OCI-LY1 (cell line): ENCODE results near the gene TUFT1.
A peak's percentile ranks its signal among the peaks of the same experiment; 100 is the strongest.

Experiments used
- H2AFZ ChIP-seq: fragments of 200-600 bp; sonication (generic), shearing (Covaris generic); 2 replicates; pipeline ENCODE4 v1.6.0; 2014; ENCODE audit warnings: antibody characterized with exemption, mild to moderate bottlenecking, low read length
- H3F3A ChIP-seq: fragments of 200-600 bp; sonication (generic), shearing (Covaris generic); 2 replicates; pipeline ENCODE4 v1.6.0; 2014; ENCODE audit warnings: mild to moderate bottlenecking, antibody characterized with exemption, low read length, moderate library complexity; ENCODE audit not compliant: insufficient read depth
- H3K27ac ChIP-seq: fragments of 200-600 bp; sonication (generic); 2 replicates; pipeline ENCODE4 v1.5.1; 2014; ENCODE audit warnings: low read length, mixed run types, mild to moderate bottlenecking, low read depth; ENCODE audit not compliant: poor library complexity, severe bottlenecking
- H3K27me3 ChIP-seq: fragments of 200-600 bp; sonication (generic); 2 replicates; pipeline ENCODE4 v1.6.0; 2014; ENCODE audit warnings: antibody characterized with exemption, mild to moderate bottlenecking, low read length, moderate library complexity; ENCODE audit not compliant: insufficient read depth
- H3K36me3 ChIP-seq: fragments of 200-600 bp; sonication (generic); 2 replicates; pipeline ENCODE4 v1.6.1; 2014; ENCODE audit warnings: mild to moderate bottlenecking, antibody characterized with exemption, low read length, moderate library complexity, mixed read lengths; ENCODE audit not compliant: insufficient read depth
- H3K4me1 ChIP-seq: fragments of 200-600 bp; sonication (generic); 2 replicates; pipeline ENCODE4 v1.5.1; 2014; ENCODE audit warnings: mild to moderate bottlenecking, low read length, moderate library complexity; ENCODE audit not compliant: insufficient read depth, severe bottlenecking
- H3K4me2 ChIP-seq: fragments of 200-600 bp; sonication (generic), shearing (Covaris generic); 2 replicates; pipeline ENCODE4 v1.6.1; 2014; ENCODE audit warnings: low read length
- H3K4me3 ChIP-seq: fragments of 200-600 bp; sonication (generic); 2 replicates; pipeline ENCODE4 v1.5.1; 2014; ENCODE audit warnings: low read length, low read depth, mild to moderate bottlenecking, mixed read lengths; ENCODE audit not compliant: poor library complexity, severe bottlenecking
- H3K79me2 ChIP-seq: fragments of 200-600 bp; shearing (Covaris generic); 2 replicates; pipeline ENCODE4 v1.6.1; 2016; ENCODE audit warnings: mixed run types, low read length, mixed read lengths; ENCODE audit not compliant: insufficient read depth
- H3K9ac ChIP-seq: fragments of 200-600 bp; sonication (generic), shearing (Covaris generic); 2 replicates; pipeline ENCODE4 v1.6.1; 2014; ENCODE audit warnings: mild to moderate bottlenecking, low read length, mixed read lengths
- H3K9me2 ChIP-seq: fragments of 200-600 bp; sonication (generic), shearing (Covaris generic); 2 replicates; pipeline ENCODE4 v1.6.1; 2014; ENCODE audit warnings: low read depth, mild to moderate bottlenecking, low read length, mixed read lengths
- H3K9me3 ChIP-seq: fragments of 200-600 bp; shearing (Covaris generic); 2 replicates; pipeline ENCODE4 v1.6.1; 2014; ENCODE audit warnings: low read length, mixed read lengths
- H4K20me1 ChIP-seq: fragments of 200-600 bp; sonication (generic), shearing (Covaris generic); 2 replicates; pipeline ENCODE4 v1.6.0; 2016; ENCODE audit warnings: mild to moderate bottlenecking, low read length; ENCODE audit not compliant: insufficient read depth
- EZH2 ChIP-seq: fragments of 200-600 bp; sonication (generic), shearing (Covaris generic); IDR thresholded peaks from 2 replicates; pipeline ENCODE4 v1.8.0; 2017; ENCODE audit warnings: borderline replicate concordance, mixed run types, mild to moderate bottlenecking, antibody characterized with exemption, low read length, moderate library complexity, mixed read lengths
- TF ChIP-seq, protein P1 (sequence below): fragments of 200-600 bp; sonication (generic), shearing (Covaris generic); IDR thresholded peaks from 2 replicates; pipeline ENCODE4 v1.5.1; 2017; ENCODE audit warnings: mild to moderate bottlenecking, antibody characterized with exemption, low read length, moderate library complexity, mixed read lengths

Gene TUFT1

DNA sequence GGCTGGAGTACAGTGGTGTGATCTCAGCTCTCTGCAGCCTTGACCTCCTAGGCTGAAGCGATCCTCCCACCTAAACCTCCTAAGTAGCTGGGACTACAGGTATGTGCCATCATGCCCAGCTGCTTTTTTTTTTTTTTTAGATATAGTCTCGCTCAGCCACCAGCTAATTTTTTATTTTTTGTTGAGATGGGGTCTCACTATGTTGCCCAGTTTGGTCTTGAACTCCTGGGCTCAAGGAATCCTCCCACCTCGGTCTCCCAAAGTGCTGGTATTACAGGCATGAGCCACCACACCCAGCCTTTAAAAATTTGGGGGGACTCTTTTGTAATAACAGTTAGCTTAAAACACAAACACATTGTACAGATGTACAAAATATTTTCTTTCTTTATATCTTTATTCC is 70.0 kb downstream of the TUFT1 start:
- TF ChIP-seq, protein P1, sequence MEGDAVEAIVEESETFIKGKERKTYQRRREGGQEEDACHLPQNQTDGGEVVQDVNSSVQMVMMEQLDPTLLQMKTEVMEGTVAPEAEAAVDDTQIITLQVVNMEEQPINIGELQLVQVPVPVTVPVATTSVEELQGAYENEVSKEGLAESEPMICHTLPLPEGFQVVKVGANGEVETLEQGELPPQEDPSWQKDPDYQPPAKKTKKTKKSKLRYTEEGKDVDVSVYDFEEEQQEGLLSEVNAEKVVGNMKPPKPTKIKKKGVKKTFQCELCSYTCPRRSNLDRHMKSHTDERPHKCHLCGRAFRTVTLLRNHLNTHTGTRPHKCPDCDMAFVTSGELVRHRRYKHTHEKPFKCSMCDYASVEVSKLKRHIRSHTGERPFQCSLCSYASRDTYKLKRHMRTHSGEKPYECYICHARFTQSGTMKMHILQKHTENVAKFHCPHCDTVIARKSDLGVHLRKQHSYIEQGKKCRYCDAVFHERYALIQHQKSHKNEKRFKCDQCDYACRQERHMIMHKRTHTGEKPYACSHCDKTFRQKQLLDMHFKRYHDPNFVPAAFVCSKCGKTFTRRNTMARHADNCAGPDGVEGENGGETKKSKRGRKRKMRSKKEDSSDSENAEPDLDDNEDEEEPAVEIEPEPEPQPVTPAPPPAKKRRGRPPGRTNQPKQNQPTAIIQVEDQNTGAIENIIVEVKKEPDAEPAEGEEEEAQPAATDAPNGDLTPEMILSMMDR, result no peak
- no peak for TF ChIP-seq EZH2
- Histone ChIP-seq H3K79me2 (no peaks in the 10 kb centered on the region), H3K4me2 (no peak overlapping the region), H3K4me1 (peaks cover 28% of the 10 kb centered on the region), H3K9me3 (no peaks in the 10 kb centered on the region), H3K36me3 (no peaks in the 10 kb centered on the region), H3K27me3 (no peaks in the 10 kb centered on the region), H3F3A (no peaks in the 10 kb centered on the region), H2AFZ (no peak overlapping the region), H4K20me1 (no peaks in the 10 kb centered on the region), H3K9me2 (no peaks in the 10 kb centered on the region), H3K4me3 (no peak overlapping the region), H3K27ac (no peak overlapping the region), H3K9ac (no peak overlapping the region)

DNA sequence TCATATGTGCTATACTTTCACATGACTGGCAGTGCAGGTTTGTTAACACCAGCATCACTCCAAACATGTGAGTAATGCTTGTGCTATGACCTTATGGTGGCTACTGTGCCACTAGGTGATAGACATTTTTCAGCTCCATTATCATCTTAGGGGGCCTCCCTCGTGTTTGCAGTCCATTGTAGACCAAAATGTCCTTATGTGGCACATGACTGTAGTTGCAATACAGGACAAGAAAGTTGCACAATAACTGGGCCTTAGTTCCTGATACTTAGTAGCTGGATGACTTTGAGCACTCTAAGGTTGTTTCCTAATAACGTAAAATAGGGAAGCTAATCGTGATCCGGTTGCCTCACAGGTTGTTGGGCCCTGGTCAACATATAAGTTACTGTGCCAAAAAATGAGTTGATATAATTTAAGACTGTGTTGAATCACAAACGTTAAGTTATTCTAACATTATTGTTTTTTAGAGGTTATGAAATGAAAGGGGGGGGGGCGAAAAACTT is 71.2 kb downstream of the TUFT1 start:
- Histone ChIP-seq H3K27me3 (no peaks in the 10 kb centered on the region), H3K4me3 (peak overlapping the region; percentile 89), H3K4me1 (peaks cover 38% of the 10 kb centered on the region), H3K36me3 (no peaks in the 10 kb centered on the region), H3K79me2 (peaks cover 1% of the 10 kb centered on the region; the same call in 1 of the 2 replicates), H2AFZ (peak overlapping the region; percentile 96), H3K9me2 (no peaks in the 10 kb centered on the region), H3K9ac (no peak overlapping the region), H4K20me1 (no peaks in the 10 kb centered on the region), H3K9me3 (no peaks in the 10 kb centered on the region), H3K27ac (no peak overlapping the region), H3F3A (no peaks in the 10 kb centered on the region), H3K4me2 (peak overlapping the region; percentile 68)
- TF ChIP-seq EZH2, result no peak
- TF ChIP-seq, protein P1, result no peak

DNA sequence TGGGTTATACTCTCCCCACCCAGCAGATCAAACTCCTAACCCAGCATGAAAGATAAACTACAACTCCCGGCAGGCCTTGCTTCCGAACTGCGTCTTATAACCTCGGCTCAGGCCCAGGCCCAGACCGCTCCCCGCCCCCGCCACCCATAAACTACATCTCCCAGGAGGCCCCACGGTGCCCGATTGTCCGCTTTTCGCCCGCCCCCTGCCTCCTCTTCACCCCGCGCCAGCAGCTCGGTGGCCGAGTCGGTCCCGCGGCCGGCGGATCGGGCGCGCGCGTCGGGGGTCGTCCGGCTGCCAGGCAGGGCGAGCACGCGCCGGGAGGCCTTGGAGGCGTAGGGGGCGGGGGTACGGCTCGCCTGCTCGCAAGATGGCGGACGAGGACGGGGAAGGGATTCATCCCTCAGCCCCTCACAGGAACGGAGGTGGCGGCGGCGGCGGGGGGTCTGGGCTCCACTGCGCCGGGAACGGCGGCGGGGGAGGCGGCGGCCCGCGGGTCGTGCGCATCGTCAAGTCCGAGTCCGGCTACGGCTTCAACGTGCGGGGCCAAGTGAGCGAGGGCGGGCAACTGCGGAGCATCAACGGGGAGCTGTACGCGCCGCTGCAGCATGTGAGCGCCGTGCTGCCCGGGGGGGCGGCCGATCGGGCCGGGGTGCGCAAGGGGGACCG is 71.9 kb downstream of the TUFT1 start, which contains the start of gene SNX27:
SNX27 (plus strand) TSS at position 219 of the 669 bp plus-strand sequence; CDS start at position 371, 152 bp downstream.
- peaks cover 38% of the 10 kb centered on the region for H3K4me1 ChIP-seq
- H4K20me1 ChIP-seq, result no peaks in the 10 kb centered on the region
- H3K9me2 ChIP-seq, result no peaks in the 10 kb centered on the region
- H2AFZ ChIP-seq, result peak within 1 kb of the TSS; percentile 96
- no peaks in the 10 kb centered on the region for H3K9me3 ChIP-seq
- H3K27me3 ChIP-seq, result no peaks in the 10 kb centered on the region
- TF ChIP-seq, protein P1, result no peak
- TF ChIP-seq EZH2, result no peak
- peak within 1 kb of the TSS; percentile 68 for H3K4me2 ChIP-seq
- H3F3A ChIP-seq, result no peaks in the 10 kb centered on the region
- no peaks in the 10 kb centered on the region for H3K36me3 ChIP-seq
- H3K9ac ChIP-seq, result peak within 1 kb of the TSS; percentile 87
- peak within 1 kb of the TSS; percentile 89 for H3K4me3 ChIP-seq
- H3K79me2 ChIP-seq, result peaks cover 7% of the 10 kb centered on the region; the same call in 1 of the 2 replicates
- H3K27ac ChIP-seq, result no peak within 1 kb of the TSS
